HG03108 (cell line): ENCODE measurements around the gene PLAGL2.

Experiments used
- ATAC-seq: cut with Tn5 transposase; IDR thresholded peaks from one replicate; pipeline ENCODE4 v1.9.1; 2021; ENCODE audit warnings: moderate library complexity; ENCODE audit not compliant: unreplicated experiment

The PLAGL2 gene

DNA sequence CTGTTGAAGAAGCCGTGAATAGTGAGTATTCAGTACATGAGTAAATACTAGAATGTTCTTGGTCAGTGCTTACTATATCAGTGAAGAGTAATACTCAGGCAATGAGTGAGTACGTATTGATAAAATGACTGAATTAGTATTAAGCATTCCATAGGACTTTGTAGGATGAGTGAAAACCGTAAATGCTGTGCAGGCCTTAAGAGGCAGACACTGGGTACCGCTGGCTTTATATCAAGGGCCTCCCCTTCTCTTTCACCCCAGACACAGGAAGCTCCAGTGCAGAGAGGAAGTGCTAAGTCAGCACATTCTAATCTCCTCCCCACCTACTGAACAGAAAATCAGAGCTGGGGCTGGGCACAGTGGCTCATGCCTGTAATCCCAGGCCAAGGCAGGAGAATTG lies 24.3 kb upstream of the PLAGL2 start:
- no peak for ATAC-seq

DNA sequence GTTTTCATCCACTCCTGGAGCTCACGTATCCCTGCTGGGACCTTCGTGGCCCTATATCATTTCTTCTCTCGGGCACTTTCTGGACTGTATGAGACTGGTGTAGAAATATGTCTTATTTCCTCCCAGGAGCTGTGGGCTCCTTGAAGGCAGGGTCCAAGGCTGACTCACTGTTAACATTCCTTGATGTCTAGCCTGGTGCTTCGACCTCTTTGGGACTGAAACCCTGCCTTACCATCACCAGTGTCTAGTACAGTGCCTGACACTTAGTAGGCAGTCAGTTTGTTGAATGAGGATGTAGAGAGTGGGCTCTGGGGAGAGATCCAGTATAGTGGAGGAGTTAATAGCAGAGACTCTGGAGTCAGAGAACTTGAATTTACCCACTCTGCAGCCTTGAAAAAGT lies 23.7 kb upstream of the PLAGL2 start:
- no peak for ATAC-seq

DNA sequence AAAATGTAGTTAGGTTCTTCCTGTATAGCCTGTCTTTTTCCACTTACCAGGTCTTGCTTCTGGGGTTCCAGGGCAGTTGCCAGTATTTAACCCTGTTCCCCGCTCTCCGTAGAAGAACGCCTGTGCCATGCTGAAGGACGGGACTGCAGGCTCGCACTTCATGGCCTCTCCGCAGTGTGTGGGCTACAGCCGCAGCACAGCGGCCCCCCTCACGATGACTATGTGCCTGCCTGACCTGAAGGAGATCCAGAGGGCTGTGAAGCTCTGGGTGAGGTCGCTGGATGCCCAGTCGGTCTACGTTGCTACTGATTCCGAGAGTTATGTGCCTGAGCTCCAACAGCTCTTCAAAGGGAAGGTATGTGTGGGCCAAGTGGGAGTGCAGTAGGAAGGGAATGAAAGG lies 23.2 kb upstream of the PLAGL2 start:
- no peak for ATAC-seq

- no peak for ATAC-seq
Observed at GRCh38 chr20:32229251-32229747, 21.8 kb upstream of the PLAGL2 start.

GRCh38 chr20:32227744-32228688 lies 20.5 kb upstream of the PLAGL2 start:
- ATAC-seq: no peak

DNA sequence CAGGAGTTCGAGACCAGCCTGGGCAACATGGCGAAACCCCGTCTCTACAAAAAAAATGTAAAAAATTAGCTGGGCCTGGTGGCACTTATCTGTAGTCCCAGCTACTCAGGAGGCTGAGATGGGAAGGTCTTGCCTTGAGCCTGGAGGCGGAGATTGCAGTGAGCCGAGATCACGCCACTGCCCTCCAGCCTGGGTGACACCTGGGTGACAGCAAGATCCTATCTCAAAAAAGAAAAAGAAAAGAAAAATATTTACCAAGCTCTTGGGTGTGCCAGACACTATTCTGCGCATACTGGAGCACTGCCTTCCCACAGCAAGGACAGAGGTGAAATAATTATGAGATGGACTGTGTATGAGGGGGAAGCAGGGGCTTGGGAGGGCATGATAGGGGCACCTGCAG lies 19.8 kb upstream of the PLAGL2 start:
- ATAC-seq: no peak

GRCh38 chr20:32226391-32226790 lies 18.8 kb upstream of the PLAGL2 start:
- no peak for ATAC-seq

- ATAC-seq: no peak
Observed at GRCh38 chr20:32224463-32224862, 16.9 kb upstream of the PLAGL2 start.

DNA sequence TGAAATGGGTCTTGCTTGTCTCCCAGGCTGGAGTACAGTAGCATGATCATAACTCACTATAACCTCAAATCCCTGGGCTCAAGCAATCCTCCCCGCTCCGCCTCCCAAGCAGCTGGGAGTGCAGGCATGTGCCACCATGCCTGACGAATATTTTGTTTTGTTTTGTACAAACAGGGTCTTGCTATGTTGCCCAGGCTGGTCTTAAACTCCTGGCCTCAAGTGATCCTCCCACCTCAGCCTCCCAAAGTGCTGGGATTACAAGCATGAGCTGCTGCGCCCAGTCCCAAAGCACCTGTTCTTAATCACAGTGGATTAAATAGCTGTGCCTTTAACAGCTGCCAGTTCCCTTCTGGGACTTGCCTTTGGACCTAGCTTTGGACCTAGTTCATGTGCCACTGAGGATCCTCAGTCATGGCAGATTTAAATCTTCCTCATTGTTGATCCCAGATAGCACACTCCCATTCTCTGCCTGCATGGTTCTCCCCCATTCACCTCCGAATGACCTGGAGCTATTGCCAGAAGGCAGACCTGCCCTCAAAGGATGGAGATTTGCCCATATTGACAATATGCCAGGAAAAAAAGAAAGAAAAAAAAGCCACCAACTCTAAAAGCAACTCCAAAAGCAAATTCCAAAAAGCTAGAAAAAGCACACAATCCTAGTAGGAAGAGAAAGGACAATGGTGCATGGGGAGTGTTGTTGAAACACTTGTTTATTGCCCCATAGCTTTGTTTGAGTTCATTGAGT lies 10.8 kb upstream of the PLAGL2 start:
- no peak for ATAC-seq

DNA sequence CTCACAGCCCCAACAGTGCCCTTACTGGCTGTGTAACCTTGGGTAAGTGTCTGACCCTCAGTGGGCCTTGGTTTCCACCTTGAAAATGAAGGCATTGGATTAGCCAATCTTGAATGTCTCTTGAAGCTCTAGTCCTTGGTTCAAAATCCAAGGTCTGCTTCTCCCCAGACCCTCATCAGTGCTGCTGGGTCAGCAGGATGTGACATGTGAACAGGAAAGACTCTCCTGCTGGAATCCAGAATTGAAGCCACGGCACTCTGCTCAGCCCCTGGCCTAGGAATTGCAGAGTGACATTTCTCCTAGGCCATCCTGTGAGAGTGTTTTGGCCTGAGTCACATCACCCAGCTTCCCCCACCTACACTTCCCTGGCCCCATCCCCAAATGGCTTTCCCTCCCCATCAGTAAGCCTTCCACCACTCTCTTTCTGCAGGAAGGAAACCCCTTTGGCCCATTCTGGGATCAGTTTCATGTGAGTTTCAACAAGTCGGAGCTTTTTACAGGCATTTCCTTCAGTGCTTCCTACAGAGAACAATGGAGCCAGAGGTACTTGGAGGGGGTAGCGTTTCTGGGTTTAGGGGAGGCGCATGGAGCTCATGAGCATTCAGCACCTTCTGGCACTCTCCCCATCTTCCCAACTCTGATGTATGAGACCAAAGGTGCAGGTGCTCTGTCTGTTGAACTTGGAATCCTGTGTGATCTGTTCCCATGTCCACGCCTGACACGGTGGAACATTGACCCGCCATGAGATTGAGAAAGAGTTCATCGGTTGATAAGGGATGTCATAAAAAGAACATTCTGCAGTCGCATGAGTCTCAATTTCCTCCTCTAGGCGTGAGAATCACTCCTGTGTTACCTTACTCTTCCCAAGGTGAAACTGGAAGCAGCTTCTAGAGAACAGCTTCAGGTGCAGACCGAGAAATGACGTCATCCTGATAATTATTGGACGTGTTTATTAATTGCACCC lies 8.9 kb upstream of the PLAGL2 start:
- ATAC-seq: no peak

DNA sequence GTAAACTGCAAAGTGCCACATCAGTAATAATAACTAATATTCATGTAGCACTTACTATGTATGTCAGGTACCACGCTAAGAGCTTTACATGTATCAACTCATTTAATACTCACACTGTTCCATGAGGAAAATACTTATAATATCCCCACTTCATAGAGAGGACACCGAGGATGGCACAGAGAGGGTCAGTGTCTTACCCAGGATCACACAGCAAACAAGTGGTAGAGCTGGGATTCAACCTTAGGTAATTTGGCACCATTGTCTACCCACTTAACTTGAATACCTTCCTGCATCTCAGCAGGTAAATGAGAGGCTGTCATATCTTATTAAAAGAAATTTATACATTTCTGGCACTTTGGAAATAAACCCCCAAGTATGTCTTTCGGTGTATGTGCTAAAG lies 8.2 kb upstream of the PLAGL2 start:
- ATAC-seq: no peak

GRCh38 chr20:32215147-32215546 lies 7.6 kb upstream of the PLAGL2 start:
- no peak for ATAC-seq

DNA sequence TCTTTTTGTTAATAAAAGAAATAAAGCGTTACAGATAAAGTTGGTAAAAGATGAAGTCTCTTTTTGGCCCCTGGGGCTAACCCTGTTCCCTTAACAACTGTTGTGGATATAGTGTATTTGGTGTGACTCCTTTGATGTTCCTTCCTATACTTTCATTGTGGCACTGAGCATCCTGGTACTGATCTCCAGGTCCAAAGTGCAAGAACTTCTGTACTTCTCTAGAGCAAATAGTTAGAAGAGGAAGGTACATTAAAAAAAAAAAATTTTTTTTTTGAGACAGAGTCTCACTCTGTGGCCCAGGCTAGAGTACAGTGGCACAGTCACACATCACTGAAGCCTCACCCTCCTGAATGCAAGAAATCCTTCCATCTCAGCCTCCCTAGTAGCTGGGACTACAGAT lies 6.3 kb upstream of the PLAGL2 start:
- no peak for ATAC-seq

DNA sequence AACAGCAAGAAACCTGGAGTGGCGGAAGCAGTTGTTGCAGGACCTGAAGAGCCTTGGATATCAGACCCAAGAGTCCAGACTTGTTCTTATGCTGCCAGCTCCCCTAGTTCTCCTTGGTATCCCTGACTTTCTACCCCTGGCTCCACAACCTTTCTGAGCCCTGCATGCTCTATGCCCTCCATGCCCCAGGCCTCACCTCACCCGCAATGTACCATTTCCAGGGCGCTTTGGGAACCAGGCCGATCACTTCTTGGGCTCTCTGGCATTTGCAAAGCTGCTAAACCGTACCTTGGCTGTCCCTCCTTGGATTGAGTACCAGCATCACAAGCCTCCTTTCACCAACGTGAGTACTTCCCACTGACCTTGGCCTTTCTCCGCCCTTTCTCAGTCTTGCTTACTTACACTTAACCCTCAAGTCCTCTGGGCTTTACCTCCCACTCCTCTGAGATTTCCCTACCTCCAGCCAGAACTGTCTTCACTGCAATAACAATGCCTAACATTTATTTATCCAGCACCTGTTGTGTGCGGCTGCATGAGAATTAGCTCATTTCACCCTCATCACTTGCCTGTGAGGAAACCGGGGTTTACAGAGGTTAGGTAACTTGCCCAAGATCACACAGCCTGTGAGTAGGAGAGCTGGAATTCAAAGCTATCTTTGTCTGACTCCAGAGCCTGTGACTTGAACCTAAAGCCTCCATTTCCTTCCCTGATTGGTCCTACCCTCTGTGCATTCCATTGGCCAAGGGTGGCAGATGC lies 2.5 kb upstream of the PLAGL2 start:
- no peak for ATAC-seq

GRCh38 chr20:32208499-32209154 lies 1.1 kb upstream of the PLAGL2 start:
- ATAC-seq: no peak

DNA sequence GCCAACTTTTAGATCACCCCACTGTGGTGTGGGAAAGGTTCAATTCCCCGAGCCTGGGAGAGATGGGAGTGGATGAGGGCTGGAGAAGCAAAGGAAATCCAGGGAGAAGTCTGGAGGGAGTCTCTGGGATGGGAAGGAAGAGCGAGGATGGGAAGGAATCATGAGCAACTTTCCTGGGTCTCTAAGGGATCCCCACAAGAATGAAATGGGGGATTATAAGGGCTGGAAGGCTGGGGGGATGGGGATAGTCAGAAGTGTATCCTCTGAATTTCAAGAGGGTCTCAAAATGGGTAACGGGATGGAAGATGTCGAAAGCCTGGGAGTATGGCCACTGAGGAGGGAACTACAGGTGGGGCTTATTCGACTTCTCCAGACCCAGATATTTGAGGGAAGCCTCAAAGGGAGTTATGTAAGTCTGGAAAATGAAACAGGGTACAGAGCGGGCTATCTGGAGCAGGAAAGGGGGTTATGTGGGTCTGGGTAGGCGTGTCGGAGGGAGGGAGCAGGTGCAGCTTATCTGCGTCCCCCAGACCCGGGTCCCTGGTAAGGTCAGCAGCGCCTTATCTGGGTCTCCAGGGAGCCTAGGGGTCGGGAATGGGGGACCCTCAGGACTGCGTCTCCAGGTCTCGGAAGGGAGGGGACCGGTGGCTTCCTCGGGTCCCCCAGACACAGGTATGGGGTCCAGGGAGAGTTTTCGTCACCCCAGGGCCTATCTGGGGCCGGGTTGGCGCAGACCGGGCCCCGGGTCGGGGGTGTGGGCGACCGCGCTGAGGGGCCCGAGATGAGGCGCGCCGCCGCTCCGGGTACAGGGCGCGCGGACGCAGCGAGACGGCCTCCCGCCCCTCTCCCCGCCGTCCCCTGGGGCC lies 550 bp downstream of the PLAGL2 start:
- peak; percentile 10 for ATAC-seq

DNA sequence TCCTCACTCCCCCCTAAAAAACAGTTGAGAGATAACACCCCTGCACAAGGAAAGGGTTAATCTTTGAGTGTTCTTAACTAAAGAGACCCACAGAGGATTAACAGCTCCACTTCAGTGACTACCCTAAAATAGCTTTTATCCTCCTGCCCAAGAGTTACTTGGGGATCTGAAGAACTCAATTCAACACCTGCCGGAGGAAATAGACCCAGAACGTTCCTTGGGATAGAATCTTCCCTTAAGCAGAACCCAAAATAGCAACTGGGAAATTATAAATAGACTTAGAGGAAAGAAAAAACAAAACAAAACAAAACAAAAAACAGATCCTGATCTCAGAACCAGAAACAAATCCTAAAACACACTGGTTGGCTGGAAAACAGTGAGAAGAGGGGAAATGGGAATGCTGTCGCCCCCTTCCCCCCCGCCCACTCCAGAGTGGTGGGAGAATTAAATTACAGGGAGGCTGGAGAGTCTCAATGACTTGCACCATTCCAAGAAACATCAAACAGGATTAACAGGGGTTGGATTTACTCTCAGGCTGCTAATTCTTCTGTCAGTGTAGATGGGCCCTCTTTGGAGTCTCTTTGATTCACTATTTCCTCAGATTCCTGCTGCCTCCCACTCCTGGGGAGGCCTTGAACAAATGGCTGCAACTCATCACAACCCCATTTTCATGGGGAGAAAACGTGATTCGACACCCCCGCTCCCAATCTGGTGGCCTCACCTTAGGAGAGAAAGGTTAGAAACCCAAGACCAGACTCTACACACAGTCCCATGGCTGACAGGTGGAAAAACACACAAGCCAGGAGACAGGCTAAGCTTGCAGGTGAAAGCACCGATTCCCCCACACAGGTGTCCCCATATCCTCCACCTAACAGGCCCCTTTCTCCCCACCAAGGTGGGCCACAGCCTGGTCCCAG lies 1.4 kb downstream of the PLAGL2 start:
- ATAC-seq: no peak
